NB4 (cell line): ENCODE results near the gene LRRC56.
"Not testable (repeated sequence)": the region's sequence is repeated elsewhere in the genome, so short reads cannot be mapped to it uniquely, and the experiment has no call there.

Experiments used
- DNase-seq: peaks from one replicate; pipeline ENCODE4 v3.0.0; 2010; ENCODE audit warnings: low read depth
- H3K4me3 ChIP-seq: one replicate; pipeline ENCODE4 v1.5.1; 2011; ENCODE audit warnings: mild to moderate bottlenecking, low read depth, low read length, moderate library complexity
- CTCF ChIP-seq: IDR thresholded peaks from one replicate; pipeline ENCODE4 v1.5.1; 2012; ENCODE audit warnings: low read depth, low read length
- MAX ChIP-seq: IDR thresholded peaks from 2 replicates; pipeline ENCODE4 v1.6.1; 2011; ENCODE audit warnings: low read depth, low read length
- MYC ChIP-seq: IDR thresholded peaks from 2 replicates; pipeline ENCODE4 v1.6.1; 2011; ENCODE audit warnings: low read depth, low read length
- POLR2A ChIP-seq: IDR thresholded peaks from 2 replicates; pipeline ENCODE4 v1.6.1; 2011; ENCODE audit warnings: mild to moderate bottlenecking; ENCODE audit not compliant: insufficient read length; ENCODE audit errors: extremely low read depth

LRRC56 gene

GRCh38 chr11:567629-568292 is 30.4 kb downstream of the LRRC56 start:
- peak overlapping the region; percentile 49 for H3K4me3 ChIP-seq

GRCh38 chr11:568306-569157 is 31.2 kb downstream of the LRRC56 start:
- DNase-seq = peak; percentile 94
- peak overlapping the region; percentile 50 for H3K4me3 ChIP-seq
- peak; percentile 35; the same call in 1 of the 2 replicates for TF ChIP-seq MYC
- TF ChIP-seq POLR2A = no peak

More at GRCh38 chr11:567629-568292, 30.4 kb downstream of the LRRC56 start:
- no peak for DNase-seq
- TF ChIP-seq POLR2A (no peak), MAX (no peak), MYC (no peak), CTCF (no peak)

GRCh38 chr11:569158-569885 is 32.0 kb downstream of the LRRC56 start:
- H3K4me3 ChIP-seq = peak overlapping the region; percentile 50
- TF ChIP-seq MAX (no peak), CTCF (no peak), MYC (no peak), POLR2A (no peak)
- no peak for DNase-seq

- DNase-seq = no peak
- TF ChIP-seq CTCF (no peak), POLR2A (no peak), MAX (no peak), MYC (no peak)
- H3K4me3 ChIP-seq = no peak overlapping the region
Observed at GRCh38 chr11:571802-572185, 34.5 kb downstream of the LRRC56 start.

- H3K4me3 ChIP-seq = no peak overlapping the region
- TF ChIP-seq CTCF (no peak), MAX (no peak), POLR2A (no peak), MYC (no peak)
- no peak for DNase-seq
Observed at GRCh38 chr11:573146-573759, 35.9 kb downstream of the LRRC56 start.

GRCh38 chr11:574031-574570 is 36.8 kb downstream of the LRRC56 start:
- DNase-seq, H3K4me3 ChIP-seq: not testable (repeated sequence)
